Osteocyte (in vitro differentiated cells): ENCODE measurements around the gene AATK. TPM values are rescaled to one million over a fixed set of nuclear protein-coding genes. Genes with fewer than 3 reads are reported as not detected.

Experiments
- DNase-seq: peaks from one replicate; pipeline ENCODE4 v3.0.0; 2021; ENCODE audit warnings: mixed read lengths; ENCODE audit not compliant: unreplicated experiment; ENCODE audit errors: extremely low spot score
- H3K27ac Mint-ChIP-seq: one replicate; pipeline ENCODE4 v1.8.0; 2021; ENCODE audit warnings: mild to moderate bottlenecking, mixed read lengths; ENCODE audit not compliant: unreplicated experiment
- H3K27me3 Mint-ChIP-seq: one replicate; pipeline ENCODE4 v1.8.0; 2021; ENCODE audit warnings: mixed read lengths; ENCODE audit not compliant: unreplicated experiment
- H3K36me3 Mint-ChIP-seq: one replicate; pipeline ENCODE4 v1.8.0; 2021; ENCODE audit warnings: mixed read lengths; ENCODE audit not compliant: unreplicated experiment
- H3K4me1 Mint-ChIP-seq: one replicate; pipeline ENCODE4 v1.8.0; 2021; ENCODE audit warnings: mixed read lengths; ENCODE audit not compliant: unreplicated experiment
- H3K4me3 Mint-ChIP-seq: one replicate; pipeline ENCODE4 v1.8.0; 2021; ENCODE audit warnings: mild to moderate bottlenecking, moderate library complexity, mixed read lengths; ENCODE audit not compliant: unreplicated experiment
- H3K9me3 Mint-ChIP-seq: one replicate; pipeline ENCODE4 v1.8.0; 2021; ENCODE audit warnings: mixed read lengths; ENCODE audit not compliant: unreplicated experiment
- total RNA-seq: library from RNA; stranded (reverse); gene quantifications from 2 replicates; pipeline ENCODE4 v1.2.1, GENCODE V29; 2021
- TF ChIP-seq, protein P1 (sequence below): fragments of 200-600 bp; sonication (generic); IDR thresholded peaks from 2 replicates; pipeline ENCODE4 v1.5.0; 2021; ENCODE audit warnings: antibody characterized with exemption, mild to moderate bottlenecking, moderate library complexity

AATK gene
- total RNA-seq, 1 donor from 2014 or later: not detected

DNA sequence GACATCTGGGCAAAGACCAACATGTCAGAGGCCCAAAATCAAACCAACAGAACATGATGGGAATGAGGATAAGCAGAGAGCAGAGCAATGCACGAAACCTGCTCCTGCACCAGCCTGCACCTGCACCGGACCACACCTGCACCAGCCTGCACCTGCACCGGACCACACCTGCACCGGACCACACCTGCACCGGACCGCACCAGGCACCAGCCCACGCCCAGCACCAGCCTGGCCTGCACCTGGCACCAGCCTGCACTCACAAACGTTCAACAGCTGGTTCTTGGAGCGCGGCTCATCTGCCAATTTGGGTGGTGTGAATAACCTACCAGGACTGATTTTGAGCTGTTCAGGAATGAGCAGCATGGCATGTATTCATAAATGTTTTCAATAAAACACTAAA is 38.6 kb upstream of the AATK start:
- H3K4me1 Mint-ChIP-seq: no peaks in the 10 kb centered on the region
- H3K27me3 Mint-ChIP-seq: no peaks in the 10 kb centered on the region
- H3K36me3 Mint-ChIP-seq: no peaks in the 10 kb centered on the region
- H3K27ac Mint-ChIP-seq: no peak overlapping the region
- TF ChIP-seq, protein P1, sequence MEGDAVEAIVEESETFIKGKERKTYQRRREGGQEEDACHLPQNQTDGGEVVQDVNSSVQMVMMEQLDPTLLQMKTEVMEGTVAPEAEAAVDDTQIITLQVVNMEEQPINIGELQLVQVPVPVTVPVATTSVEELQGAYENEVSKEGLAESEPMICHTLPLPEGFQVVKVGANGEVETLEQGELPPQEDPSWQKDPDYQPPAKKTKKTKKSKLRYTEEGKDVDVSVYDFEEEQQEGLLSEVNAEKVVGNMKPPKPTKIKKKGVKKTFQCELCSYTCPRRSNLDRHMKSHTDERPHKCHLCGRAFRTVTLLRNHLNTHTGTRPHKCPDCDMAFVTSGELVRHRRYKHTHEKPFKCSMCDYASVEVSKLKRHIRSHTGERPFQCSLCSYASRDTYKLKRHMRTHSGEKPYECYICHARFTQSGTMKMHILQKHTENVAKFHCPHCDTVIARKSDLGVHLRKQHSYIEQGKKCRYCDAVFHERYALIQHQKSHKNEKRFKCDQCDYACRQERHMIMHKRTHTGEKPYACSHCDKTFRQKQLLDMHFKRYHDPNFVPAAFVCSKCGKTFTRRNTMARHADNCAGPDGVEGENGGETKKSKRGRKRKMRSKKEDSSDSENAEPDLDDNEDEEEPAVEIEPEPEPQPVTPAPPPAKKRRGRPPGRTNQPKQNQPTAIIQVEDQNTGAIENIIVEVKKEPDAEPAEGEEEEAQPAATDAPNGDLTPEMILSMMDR: no peak
- no peaks in the 10 kb centered on the region for H3K9me3 Mint-ChIP-seq
- H3K4me3 Mint-ChIP-seq: no peak overlapping the region
- no peak for DNase-seq

DNA sequence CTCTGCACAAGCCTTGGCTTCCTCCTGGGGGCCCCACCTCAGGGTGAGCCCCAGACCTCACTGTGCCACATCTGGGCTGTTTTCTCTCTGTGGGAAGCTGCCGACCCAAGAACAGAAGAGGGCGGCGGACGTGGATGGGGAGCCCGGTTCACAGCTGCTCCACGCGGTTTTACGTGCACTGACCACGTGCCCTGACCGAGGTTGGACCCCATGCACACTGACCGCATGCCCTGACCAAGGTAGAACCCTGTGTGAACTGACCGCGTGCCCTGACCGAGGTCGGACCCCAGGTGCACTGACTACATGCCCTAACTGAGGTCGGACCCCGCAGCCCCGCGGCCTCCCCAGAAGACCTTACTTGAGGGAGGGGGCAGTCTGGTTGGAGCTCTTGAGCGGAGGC is 37.1 kb upstream of the AATK start:
- TF ChIP-seq, protein P1: no peak
- H3K36me3 Mint-ChIP-seq: no peaks in the 10 kb centered on the region
- H3K4me1 Mint-ChIP-seq: no peaks in the 10 kb centered on the region
- H3K27me3 Mint-ChIP-seq: no peaks in the 10 kb centered on the region
- H3K4me3 Mint-ChIP-seq: no peak overlapping the region
- H3K9me3 Mint-ChIP-seq: no peaks in the 10 kb centered on the region
- H3K27ac Mint-ChIP-seq: no peak overlapping the region
- no peak for DNase-seq

- Mint-ChIP-seq H3K27me3 (no peaks in the 10 kb centered on the region), H3K27ac (no peak overlapping the region), H3K9me3 (no peaks in the 10 kb centered on the region), H3K4me1 (no peaks in the 10 kb centered on the region), H3K4me3 (no peak overlapping the region), H3K36me3 (no peaks in the 10 kb centered on the region)
- DNase-seq: no peak
- TF ChIP-seq, protein P1: no peak
Measured at GRCh38 chr17:81202318-81202717, 36.3 kb upstream of the AATK start.

DNA sequence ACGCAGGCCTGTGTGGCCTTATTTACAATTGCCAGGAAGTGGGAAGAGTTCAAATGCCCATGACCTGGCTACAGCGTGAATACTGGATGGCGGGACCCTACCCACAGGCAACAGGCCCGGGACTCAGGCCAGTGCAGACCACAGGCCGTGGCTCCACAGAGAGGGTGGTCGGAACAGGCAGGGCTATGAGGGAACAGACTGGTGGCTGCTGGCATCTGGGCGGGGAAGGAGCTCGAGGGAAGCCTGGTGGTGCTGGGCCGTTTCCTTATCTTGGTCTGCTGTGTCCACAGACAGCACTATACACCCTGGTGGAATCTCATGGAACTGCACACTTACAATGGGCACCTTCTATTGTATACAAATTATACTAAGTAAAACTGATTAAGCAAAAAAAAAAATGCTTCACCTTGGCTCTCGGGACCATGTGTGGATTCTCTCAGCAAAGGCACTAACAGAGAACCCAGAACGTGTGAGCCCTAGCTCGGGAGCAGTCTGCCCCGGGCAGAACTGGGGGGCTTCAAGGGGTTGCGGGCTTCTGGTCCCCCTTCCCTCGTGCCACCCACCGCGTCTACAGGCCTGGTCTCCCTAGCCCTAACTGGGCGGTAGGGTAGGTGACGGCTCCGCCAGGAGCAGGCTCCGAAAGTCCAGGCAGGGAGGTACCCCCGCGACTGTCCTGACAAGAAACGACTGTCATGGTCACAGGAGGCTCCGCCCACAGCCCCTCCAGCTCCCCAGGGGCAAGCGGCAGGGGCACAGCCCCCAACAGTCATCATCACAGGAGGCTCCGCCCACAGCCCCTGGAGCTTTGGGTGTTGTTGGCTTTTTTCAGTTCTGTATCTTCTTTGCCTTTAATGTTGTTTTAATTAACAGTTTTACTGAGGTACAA is 34.9 kb upstream of the AATK start:
- Mint-ChIP-seq H3K4me3 (no peak overlapping the region), H3K27me3 (no peaks in the 10 kb centered on the region), H3K9me3 (no peaks in the 10 kb centered on the region), H3K36me3 (no peaks in the 10 kb centered on the region), H3K27ac (no peak overlapping the region), H3K4me1 (no peaks in the 10 kb centered on the region)
- DNase-seq: no peak
- TF ChIP-seq, protein P1: peak; percentile 64

DNA sequence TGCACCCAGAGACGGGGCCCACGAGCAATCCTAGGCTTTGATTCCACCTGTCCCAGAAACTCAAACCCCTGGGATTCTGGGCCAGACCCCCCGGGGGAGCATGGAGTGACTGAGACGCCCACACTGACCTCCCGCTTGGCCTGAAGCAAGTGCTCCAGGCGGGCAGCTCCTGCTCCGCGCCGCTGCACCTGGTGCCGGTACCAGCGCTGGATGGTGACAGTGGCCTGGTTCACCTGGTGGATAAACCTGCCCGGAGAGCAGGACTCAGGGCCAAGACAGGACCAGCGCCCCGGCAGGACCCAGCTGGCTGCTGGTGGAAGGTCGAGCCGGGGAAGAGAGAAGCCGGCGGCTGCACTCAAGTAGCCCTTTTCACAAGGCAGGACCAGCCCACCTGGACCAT is 34.2 kb upstream of the AATK start:
- Mint-ChIP-seq H3K27ac (no peak overlapping the region), H3K4me3 (no peak overlapping the region), H3K9me3 (no peaks in the 10 kb centered on the region), H3K36me3 (no peaks in the 10 kb centered on the region), H3K4me1 (no peaks in the 10 kb centered on the region), H3K27me3 (no peaks in the 10 kb centered on the region)
- DNase-seq: no peak
- TF ChIP-seq, protein P1: no peak
